ENCODE results near the gene FXYD4.

FXYD4 gene

GRCh38 chr10:43399320-43400310, 28.2 kb downstream of the FXYD4 start:
- H3K36me3 ChIP-seq (ENCODE audit: control insufficient read depth, low read depth, low read length) = peaks cover 24% of the 10 kb centered on the region
- H3K4me1 ChIP-seq (ENCODE audit: control insufficient read depth, low read depth, low read length) = peaks cover 53% of the 10 kb centered on the region
- no peaks in the 10 kb centered on the region for H3K9me3 ChIP-seq (ENCODE audit: control insufficient read depth, low read depth, low read length)
- H3K4me3 ChIP-seq (ENCODE audit: low read length) = no peak overlapping the region
- H3K9ac ChIP-seq (ENCODE audit: low read length) = no peak overlapping the region
- H3K27ac ChIP-seq (ENCODE audit: low read length) = no peak overlapping the region
- no peaks in the 10 kb centered on the region for H3K27me3 ChIP-seq (ENCODE audit: control insufficient read depth, insufficient read depth, low read length)

DNA sequence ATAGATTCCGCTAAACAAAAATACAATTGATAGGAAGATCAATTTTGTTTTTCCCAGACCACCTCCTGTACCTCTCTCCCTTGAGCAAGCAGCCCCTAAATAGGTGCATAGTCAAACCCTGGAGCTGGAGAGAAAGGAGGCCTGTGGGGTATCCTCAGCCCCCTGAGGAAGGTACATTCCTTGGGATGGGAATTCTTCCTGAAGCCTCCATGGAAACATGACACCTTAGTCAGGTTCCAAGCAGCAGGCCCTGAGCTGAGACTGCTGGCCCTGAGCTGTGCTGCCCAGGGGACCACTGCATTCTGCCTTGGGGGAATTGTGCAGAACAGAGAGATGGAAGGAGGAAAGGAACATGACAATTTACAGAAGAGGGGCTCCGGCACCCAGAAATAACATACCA, 30.2 kb downstream of the FXYD4 start:
- H3K4me1 ChIP-seq (ENCODE audit: control insufficient read depth, low read depth, low read length) = peaks cover 57% of the 10 kb centered on the region
- H3K9me3 ChIP-seq (ENCODE audit: control insufficient read depth, low read depth, low read length) = no peaks in the 10 kb centered on the region
- no peaks in the 10 kb centered on the region for H3K27me3 ChIP-seq (ENCODE audit: control insufficient read depth, insufficient read depth, low read length)
- peak overlapping the region; percentile 41 for H3K4me3 ChIP-seq (ENCODE audit: low read length)
- peak overlapping the region; percentile 49 for H3K27ac ChIP-seq (ENCODE audit: low read length)
- peaks cover 17% of the 10 kb centered on the region for H3K36me3 ChIP-seq (ENCODE audit: control insufficient read depth, low read depth, low read length)
- no peak overlapping the region for H3K9ac ChIP-seq (ENCODE audit: low read length)

- peak overlapping the region; percentile 41 for H3K4me3 ChIP-seq (ENCODE audit: low read length)
- H3K9ac ChIP-seq (ENCODE audit: low read length) = no peak overlapping the region
- H3K27me3 ChIP-seq (ENCODE audit: control insufficient read depth, insufficient read depth, low read length) = no peaks in the 10 kb centered on the region
- H3K4me1 ChIP-seq (ENCODE audit: control insufficient read depth, low read depth, low read length) = peaks cover 57% of the 10 kb centered on the region
- H3K36me3 ChIP-seq (ENCODE audit: control insufficient read depth, low read depth, low read length) = peaks cover 17% of the 10 kb centered on the region
- no peak overlapping the region for H3K27ac ChIP-seq (ENCODE audit: low read length)
- no peaks in the 10 kb centered on the region for H3K9me3 ChIP-seq (ENCODE audit: control insufficient read depth, low read depth, low read length)
These were observed 30.7 kb downstream of the FXYD4 start for GRCh38 chr10:43402176-43402575.

DNA sequence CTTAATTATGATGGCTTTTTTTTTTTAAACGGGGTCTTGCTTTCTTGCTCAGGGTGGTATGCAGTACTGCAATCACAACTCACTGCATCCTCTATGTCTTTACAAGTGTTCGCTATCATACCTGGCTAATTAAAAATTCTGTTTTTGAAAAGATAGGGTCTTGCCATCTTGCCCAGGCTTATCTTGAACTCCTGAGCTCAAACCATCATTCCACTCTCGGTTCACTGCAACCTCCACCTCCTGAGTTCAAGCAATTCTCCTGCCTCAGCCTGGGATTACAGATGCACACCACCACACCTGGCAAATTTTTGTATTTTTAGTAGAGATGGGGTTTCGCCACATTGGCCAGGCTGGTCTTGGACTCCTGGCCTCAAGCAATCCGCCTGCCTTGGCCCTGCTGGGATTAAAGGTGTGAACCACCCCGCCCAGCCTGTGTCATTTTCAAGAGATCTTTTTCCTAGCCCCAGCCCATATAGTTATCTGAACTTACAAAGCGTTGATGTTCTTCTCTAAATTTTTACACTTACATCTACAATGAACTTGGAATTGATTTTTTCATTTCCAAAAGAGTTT, 31.5 kb downstream of the FXYD4 start:
- no peaks in the 10 kb centered on the region for H3K9me3 ChIP-seq (ENCODE audit: control insufficient read depth, low read depth, low read length)
- peaks cover 17% of the 10 kb centered on the region for H3K36me3 ChIP-seq (ENCODE audit: control insufficient read depth, low read depth, low read length)
- H3K4me1 ChIP-seq (ENCODE audit: control insufficient read depth, low read depth, low read length) = peaks cover 55% of the 10 kb centered on the region
- H3K27me3 ChIP-seq (ENCODE audit: control insufficient read depth, insufficient read depth, low read length) = no peaks in the 10 kb centered on the region
- H3K4me3 ChIP-seq (ENCODE audit: low read length) = peak overlapping the region; percentile 41
- H3K27ac ChIP-seq (ENCODE audit: low read length) = no peak overlapping the region
- no peak overlapping the region for H3K9ac ChIP-seq (ENCODE audit: low read length)

DNA sequence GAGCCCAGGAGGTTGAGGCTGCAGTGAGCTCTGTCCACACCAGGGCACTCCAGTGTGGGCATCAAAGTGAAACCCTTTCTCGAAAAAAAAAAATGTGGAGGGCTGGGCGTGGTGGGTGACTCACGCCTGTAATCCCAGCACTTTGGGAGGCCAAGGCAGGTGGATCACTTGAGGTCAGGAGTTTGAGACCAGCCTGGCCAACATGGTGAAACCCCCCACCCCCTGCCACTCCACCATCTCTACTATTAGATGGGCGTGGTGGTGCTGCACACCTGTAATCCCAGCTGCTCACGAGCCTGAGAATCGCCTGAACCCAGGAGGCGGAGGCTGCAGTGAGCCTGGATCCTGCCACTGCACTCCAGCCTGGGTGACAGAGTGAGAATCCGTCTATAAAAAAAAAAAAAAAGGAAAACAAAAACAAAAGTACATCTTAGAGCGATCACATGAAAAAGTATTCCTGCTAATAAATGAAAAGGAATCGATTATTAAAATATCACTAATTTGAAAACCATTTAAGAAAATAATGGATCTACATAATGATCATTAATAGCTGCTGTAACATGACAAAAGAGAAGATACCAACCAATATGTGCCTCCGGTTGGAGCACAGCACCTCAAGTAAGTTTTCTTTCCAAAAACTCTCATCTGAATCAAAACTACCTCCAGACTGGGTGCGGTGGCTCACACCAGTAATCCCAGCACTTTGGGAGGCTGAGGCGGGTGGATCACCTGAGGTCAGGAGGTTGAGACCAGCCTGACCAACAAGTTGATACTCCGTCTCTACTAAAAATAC, 32.7 kb downstream of the FXYD4 start:
- Histone ChIP-seq H3K9ac (ENCODE audit: low read length) (no peak overlapping the region), H3K27me3 (ENCODE audit: control insufficient read depth, insufficient read depth, low read length) (no peaks in the 10 kb centered on the region), H3K9me3 (ENCODE audit: control insufficient read depth, low read depth, low read length) (no peaks in the 10 kb centered on the region), H3K27ac (ENCODE audit: low read length) (peak overlapping the region; percentile 16), H3K4me3 (ENCODE audit: low read length) (peak overlapping the region; percentile 21), H3K36me3 (ENCODE audit: control insufficient read depth, low read depth, low read length) (peaks cover 14% of the 10 kb centered on the region), H3K4me1 (ENCODE audit: control insufficient read depth, low read depth, low read length) (peaks cover 53% of the 10 kb centered on the region)

- Histone ChIP-seq H3K9ac (ENCODE audit: low read length) (no peak overlapping the region), H3K4me1 (ENCODE audit: control insufficient read depth, low read depth, low read length) (peaks cover 49% of the 10 kb centered on the region), H3K27ac (ENCODE audit: low read length) (peak overlapping the region; percentile 16), H3K27me3 (ENCODE audit: control insufficient read depth, insufficient read depth, low read length) (no peaks in the 10 kb centered on the region), H3K9me3 (ENCODE audit: control insufficient read depth, low read depth, low read length) (no peaks in the 10 kb centered on the region), H3K4me3 (ENCODE audit: low read length) (peak overlapping the region; percentile 21), H3K36me3 (ENCODE audit: control insufficient read depth, low read depth, low read length) (peaks cover 9% of the 10 kb centered on the region)
These were observed 33.3 kb downstream of the FXYD4 start for GRCh38 chr10:43404704-43405084.

GRCh38 chr10:43407148-43407575, 35.7 kb downstream of the FXYD4 start:
- Histone ChIP-seq H3K27ac (ENCODE audit: low read length) (peak overlapping the region; percentile 93), H3K27me3 (ENCODE audit: control insufficient read depth, insufficient read depth, low read length) (no peaks in the 10 kb centered on the region), H3K36me3 (ENCODE audit: control insufficient read depth, low read depth, low read length) (peaks cover 7% of the 10 kb centered on the region), H3K4me3 (ENCODE audit: low read length) (peak overlapping the region; percentile 78), H3K9ac (ENCODE audit: low read length) (peak overlapping the region; percentile 98), H3K4me1 (ENCODE audit: control insufficient read depth, low read depth, low read length) (peaks cover 35% of the 10 kb centered on the region), H3K9me3 (ENCODE audit: control insufficient read depth, low read depth, low read length) (no peaks in the 10 kb centered on the region)

- Histone ChIP-seq H3K27ac (ENCODE audit: low read length) (peak overlapping the region; percentile 93), H3K9me3 (ENCODE audit: control insufficient read depth, low read depth, low read length) (no peaks in the 10 kb centered on the region), H3K4me3 (ENCODE audit: low read length) (peak overlapping the region; percentile 78), H3K36me3 (ENCODE audit: control insufficient read depth, low read depth, low read length) (peaks cover 7% of the 10 kb centered on the region), H3K27me3 (ENCODE audit: control insufficient read depth, insufficient read depth, low read length) (no peaks in the 10 kb centered on the region), H3K9ac (ENCODE audit: low read length) (peak overlapping the region; percentile 98), H3K4me1 (ENCODE audit: control insufficient read depth, low read depth, low read length) (peaks cover 29% of the 10 kb centered on the region)
These were observed 36.3 kb downstream of the FXYD4 start for GRCh38 chr10:43407576-43408330.

DNA sequence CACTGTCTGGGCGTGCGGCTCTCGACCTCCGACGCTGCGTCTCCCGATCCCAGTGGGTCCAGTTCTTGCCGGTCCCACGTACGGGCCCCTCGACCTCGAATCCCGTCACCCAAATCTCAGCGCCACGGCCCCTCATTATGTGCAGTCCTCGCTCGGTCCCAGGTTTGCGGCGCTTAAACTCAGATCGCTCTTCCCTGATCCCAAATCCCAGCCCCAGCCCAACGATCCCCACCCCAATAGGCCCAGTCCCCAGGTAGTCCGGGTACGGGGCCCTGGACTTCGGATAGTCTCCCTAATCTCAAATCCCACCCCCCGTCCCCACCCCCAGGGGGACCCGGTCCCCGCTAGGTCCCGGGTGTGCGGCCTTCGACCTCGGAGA, 36.9 kb downstream of the FXYD4 start:
- H3K4me1 ChIP-seq (ENCODE audit: control insufficient read depth, low read depth, low read length) = peaks cover 24% of the 10 kb centered on the region

DNA sequence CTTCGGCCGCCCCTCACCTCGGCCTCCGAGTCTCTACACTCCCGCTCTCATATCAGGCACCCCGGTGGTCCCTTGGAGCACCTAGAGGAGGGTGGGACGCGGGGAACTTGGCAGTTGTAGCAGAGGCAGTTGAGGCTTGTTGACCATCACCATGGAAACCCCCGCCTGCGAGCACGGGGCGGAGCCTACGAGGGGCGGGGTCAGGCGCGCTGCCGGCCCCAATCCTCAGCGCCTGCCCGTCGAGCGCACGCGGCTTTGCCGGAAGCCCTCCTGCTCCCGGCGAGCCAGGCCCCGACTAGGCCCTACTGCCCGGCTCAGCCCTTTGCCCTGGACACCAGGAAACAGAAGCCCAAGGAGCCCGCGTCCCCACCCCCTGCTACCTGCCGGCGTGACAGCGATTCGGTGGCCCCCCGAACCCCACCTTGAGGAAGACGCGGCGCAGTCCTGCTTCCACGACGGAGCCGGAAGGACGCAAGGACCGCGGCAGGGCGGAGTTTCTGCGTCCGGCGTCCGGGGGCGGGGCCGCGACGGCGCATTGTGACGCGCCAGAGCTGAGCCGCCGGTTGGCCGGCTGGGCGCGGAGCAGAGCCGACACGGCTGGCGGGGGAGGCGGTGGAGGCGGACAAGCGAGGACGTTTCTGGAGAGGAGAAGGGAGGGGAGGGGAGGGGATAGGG, 37.4 kb downstream of the FXYD4 start, which contains the start of gene HNRNPF:
TSS of gene HNRNPF (minus strand) at position 477 of the 675 bp plus-strand sequence. CDS start 21,302 bp downstream, outside the sequence.
- Histone ChIP-seq H3K9me3 (ENCODE audit: control insufficient read depth, low read depth, low read length) (no peaks in the 10 kb centered on the region), H3K9ac (ENCODE audit: low read length) (peak within 1 kb of the TSS; percentile 98), H3K27me3 (ENCODE audit: control insufficient read depth, insufficient read depth, low read length) (no peaks in the 10 kb centered on the region), H3K4me3 (ENCODE audit: low read length) (peak within 1 kb of the TSS; percentile 78), H3K36me3 (ENCODE audit: control insufficient read depth, low read depth, low read length) (peaks cover 2% of the 10 kb centered on the region), H3K4me1 (ENCODE audit: control insufficient read depth, low read depth, low read length) (peaks cover 19% of the 10 kb centered on the region), H3K27ac (ENCODE audit: low read length) (peak within 1 kb of the TSS; percentile 90)

More for the DNA sequence above, 36.9 kb downstream of the FXYD4 start:
- Histone ChIP-seq H3K4me3 (ENCODE audit: low read length) (peak overlapping the region; percentile 78), H3K36me3 (ENCODE audit: control insufficient read depth, low read depth, low read length) (peaks cover 5% of the 10 kb centered on the region), H3K27ac (ENCODE audit: low read length) (peak overlapping the region; percentile 90), H3K9me3 (ENCODE audit: control insufficient read depth, low read depth, low read length) (no peaks in the 10 kb centered on the region), H3K9ac (ENCODE audit: low read length) (peak overlapping the region; percentile 98), H3K27me3 (ENCODE audit: control insufficient read depth, insufficient read depth, low read length) (no peaks in the 10 kb centered on the region)

Data from iPS-18a (cell line).